Measurements from ENCODE around the gene RTEL1.

Gene RTEL1

DNA sequence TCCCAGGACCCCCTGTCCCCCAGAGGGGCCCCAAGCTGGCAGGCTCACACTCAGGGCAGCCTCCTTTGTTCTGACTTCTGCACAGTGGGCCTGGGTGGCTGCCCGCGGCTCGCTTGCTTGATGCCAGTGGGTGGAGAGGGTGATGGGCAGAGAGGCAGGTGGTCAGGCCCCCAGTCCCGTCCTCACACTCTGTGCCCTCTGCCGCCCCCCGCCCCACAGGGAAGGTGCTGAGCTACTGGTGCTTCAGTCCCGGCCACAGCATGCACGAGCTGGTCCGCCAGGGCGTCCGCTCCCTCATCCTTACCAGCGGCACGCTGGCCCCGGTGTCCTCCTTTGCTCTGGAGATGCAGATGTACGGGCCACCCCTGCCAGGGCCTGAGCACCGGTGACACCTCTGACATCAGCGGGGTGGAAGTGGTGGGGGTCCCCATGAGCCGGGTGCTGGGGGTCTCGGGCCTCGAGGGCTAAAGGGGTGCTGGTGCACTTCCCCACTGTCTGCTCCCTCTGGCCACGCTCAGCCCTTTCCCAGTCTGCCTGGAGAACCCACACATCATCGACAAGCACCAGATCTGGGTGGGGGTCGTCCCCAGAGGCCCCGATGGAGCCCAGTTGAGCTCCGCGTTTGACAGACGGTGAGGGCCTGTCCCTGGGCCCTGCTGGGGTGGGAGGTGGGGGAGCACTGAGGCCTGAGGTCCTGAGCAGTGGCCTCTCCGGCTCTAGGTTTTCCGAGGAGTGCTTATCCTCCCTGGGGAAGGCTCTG is 29.5 kb downstream of the RTEL1 start:
- TF ChIP-seq, protein P1, sequence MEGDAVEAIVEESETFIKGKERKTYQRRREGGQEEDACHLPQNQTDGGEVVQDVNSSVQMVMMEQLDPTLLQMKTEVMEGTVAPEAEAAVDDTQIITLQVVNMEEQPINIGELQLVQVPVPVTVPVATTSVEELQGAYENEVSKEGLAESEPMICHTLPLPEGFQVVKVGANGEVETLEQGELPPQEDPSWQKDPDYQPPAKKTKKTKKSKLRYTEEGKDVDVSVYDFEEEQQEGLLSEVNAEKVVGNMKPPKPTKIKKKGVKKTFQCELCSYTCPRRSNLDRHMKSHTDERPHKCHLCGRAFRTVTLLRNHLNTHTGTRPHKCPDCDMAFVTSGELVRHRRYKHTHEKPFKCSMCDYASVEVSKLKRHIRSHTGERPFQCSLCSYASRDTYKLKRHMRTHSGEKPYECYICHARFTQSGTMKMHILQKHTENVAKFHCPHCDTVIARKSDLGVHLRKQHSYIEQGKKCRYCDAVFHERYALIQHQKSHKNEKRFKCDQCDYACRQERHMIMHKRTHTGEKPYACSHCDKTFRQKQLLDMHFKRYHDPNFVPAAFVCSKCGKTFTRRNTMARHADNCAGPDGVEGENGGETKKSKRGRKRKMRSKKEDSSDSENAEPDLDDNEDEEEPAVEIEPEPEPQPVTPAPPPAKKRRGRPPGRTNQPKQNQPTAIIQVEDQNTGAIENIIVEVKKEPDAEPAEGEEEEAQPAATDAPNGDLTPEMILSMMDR (IDR thresholded peaks at IDR 0.05; ENCODE audit: low read depth, low read length, poor library complexity, severe bottlenecking), result no peak
- TF ChIP-seq EZH2phosphoT487 (IDR thresholded peaks at IDR 0.05; ENCODE audit: borderline replicate concordance, low read length), result no peak
- H3K4me3 ChIP-seq (ENCODE audit: low read length), result no peak overlapping the region
- H3K9me2 ChIP-seq (replicated peaks; ENCODE audit: control insufficient read depth, low read length), result no peaks in the 10 kb centered on the region
- no peak overlapping the region for H3K4me2 ChIP-seq (ENCODE audit: low read length)
- H3K9me3 ChIP-seq (ENCODE audit: control insufficient read depth, insufficient read depth, low read length), result no peaks in the 10 kb centered on the region
- H3K36me3 ChIP-seq (ENCODE audit: control insufficient read depth, low read length), result peaks cover 5% of the 10 kb centered on the region; the same call in 1 of the 2 replicates
- no peaks in the 10 kb centered on the region for H3K79me2 ChIP-seq (ENCODE audit: control insufficient read depth, low read length)
- no peak overlapping the region for H3K27ac ChIP-seq (ENCODE audit: low read depth, low read length)
- no peaks in the 10 kb centered on the region for H3F3A ChIP-seq (ENCODE audit: control insufficient read depth, insufficient read depth)
- no peaks in the 10 kb centered on the region for H4K20me1 ChIP-seq (ENCODE audit: control insufficient read depth, insufficient read depth, low read depth, low read length)
- H3K27me3 ChIP-seq (ENCODE audit: control insufficient read depth, low read length), result no peaks in the 10 kb centered on the region
- H3K4me1 ChIP-seq (ENCODE audit: control insufficient read depth, low read length), result no peaks in the 10 kb centered on the region

DNA sequence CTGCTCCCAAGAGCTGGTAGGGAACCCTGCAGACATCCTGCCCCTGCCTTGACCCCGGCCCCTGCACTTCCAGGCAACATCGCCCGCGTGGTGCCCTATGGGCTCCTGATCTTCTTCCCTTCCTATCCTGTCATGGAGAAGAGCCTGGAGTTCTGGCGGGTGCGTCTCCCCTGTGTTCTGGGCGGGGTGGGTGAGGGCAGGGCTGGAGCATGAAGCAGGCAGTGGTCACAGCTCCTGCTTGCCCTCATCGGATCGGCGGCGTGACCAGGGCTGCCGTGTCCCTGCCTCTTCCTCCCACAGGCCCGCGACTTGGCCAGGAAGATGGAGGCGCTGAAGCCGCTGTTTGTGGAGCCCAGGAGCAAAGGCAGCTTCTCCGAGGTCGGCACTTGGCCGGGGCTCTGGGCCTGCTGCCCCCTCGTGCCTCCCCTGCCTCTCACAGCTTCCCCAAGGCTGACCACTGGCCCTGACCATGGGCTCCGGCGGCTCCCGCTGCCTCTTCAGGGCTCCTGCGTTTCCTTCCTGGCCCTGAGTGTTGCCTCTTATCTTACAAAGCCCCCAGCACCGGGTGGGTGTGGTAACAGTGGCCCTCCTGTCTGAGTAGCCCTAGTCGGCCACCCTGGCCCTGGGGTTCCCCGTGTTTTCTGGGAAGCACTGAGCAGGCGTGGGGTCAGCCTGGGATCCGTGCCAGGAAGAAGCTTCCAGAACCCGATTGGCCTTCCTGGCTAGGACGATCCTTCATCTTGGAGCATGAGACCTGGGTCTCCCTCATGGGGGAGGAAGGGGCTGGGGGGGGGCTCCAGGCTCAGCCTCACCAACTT is 30.3 kb downstream of the RTEL1 start:
- no peaks in the 10 kb centered on the region for H4K20me1 ChIP-seq (ENCODE audit: control insufficient read depth, insufficient read depth, low read depth, low read length)
- H3K4me2 ChIP-seq (ENCODE audit: low read length), result no peak overlapping the region
- no peaks in the 10 kb centered on the region for H3K27me3 ChIP-seq (ENCODE audit: control insufficient read depth, low read length)
- no peaks in the 10 kb centered on the region for H3K9me2 ChIP-seq (replicated peaks; ENCODE audit: control insufficient read depth, low read length)
- H3K4me1 ChIP-seq (ENCODE audit: control insufficient read depth, low read length), result no peaks in the 10 kb centered on the region
- H3K9me3 ChIP-seq (ENCODE audit: control insufficient read depth, insufficient read depth, low read length), result no peaks in the 10 kb centered on the region
- TF ChIP-seq, protein P1 (IDR thresholded peaks at IDR 0.05; ENCODE audit: low read depth, low read length, poor library complexity, severe bottlenecking), result no peak
- no peaks in the 10 kb centered on the region for H3K79me2 ChIP-seq (ENCODE audit: control insufficient read depth, low read length)
- no peaks in the 10 kb centered on the region for H3F3A ChIP-seq (ENCODE audit: control insufficient read depth, insufficient read depth)
- peaks cover 4% of the 10 kb centered on the region; the same call in 1 of the 2 replicates for H3K36me3 ChIP-seq (ENCODE audit: control insufficient read depth, low read length)
- no peak overlapping the region for H3K4me3 ChIP-seq (ENCODE audit: low read length)
- H3K27ac ChIP-seq (ENCODE audit: low read depth, low read length), result no peak overlapping the region

DNA sequence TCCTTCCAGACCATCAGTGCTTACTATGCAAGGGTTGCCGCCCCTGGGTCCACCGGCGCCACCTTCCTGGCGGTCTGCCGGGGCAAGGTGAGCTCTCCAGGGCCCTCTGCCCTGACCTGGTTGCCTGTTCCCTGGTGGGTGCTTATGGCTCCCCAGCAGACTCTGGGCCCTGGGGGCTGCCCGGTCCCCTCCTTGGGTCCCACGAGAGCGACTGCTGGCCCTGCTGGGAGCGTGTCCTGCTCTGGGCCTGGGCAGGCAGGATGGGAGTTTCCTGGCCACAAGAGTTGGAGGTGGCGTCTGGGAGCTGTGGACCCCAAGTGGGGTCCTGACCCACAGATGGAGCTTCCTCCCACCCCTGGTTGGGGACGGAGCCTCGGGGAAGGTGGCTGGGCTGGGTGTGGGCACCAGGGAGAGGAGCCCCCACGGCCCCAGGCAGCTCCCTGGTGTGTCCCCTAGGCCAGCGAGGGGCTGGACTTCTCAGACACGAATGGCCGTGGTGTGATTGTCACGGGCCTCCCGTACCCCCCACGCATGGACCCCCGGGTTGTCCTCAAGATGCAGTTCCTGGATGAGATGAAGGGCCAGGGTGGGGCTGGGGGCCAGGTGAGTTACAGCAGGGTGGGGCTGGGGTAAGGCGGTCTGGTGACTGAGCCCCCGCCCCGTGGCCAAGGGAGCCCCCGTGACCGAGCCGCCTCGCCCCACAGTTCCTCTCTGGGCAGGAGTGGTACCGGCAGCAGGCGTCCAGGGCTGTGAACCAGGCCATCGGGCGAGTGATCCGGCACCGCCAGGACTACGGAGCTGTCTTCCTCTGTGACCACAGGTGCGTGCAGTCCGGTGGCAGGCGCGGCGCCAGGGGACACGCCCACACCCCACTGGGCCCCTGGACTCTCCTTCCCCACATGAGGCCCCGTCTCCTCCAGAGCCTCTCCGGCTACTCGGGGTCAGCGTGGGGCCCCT is 31.2 kb downstream of the RTEL1 start:
- Histone ChIP-seq H3K79me2 (ENCODE audit: control insufficient read depth, low read length) (no peaks in the 10 kb centered on the region), H3K9me3 (ENCODE audit: control insufficient read depth, insufficient read depth, low read length) (no peaks in the 10 kb centered on the region), H3K27ac (ENCODE audit: low read depth, low read length) (no peak overlapping the region), H4K20me1 (ENCODE audit: control insufficient read depth, insufficient read depth, low read depth, low read length) (no peaks in the 10 kb centered on the region), H3K4me3 (ENCODE audit: low read length) (no peak overlapping the region), H3K36me3 (ENCODE audit: control insufficient read depth, low read length) (peaks cover 10% of the 10 kb centered on the region), H3F3A (ENCODE audit: control insufficient read depth, insufficient read depth) (no peaks in the 10 kb centered on the region), H3K9me2 (replicated peaks; ENCODE audit: control insufficient read depth, low read length) (no peaks in the 10 kb centered on the region), H3K4me2 (ENCODE audit: low read length) (no peak overlapping the region), H3K27me3 (ENCODE audit: control insufficient read depth, low read length) (no peaks in the 10 kb centered on the region), H3K4me1 (ENCODE audit: control insufficient read depth, low read length) (no peaks in the 10 kb centered on the region)
- TF ChIP-seq, protein P1 (IDR thresholded peaks at IDR 0.05; ENCODE audit: low read depth, low read length, poor library complexity, severe bottlenecking), result no peak
- TF ChIP-seq EZH2phosphoT487 (IDR thresholded peaks at IDR 0.05; ENCODE audit: borderline replicate concordance, low read length), result no peak

All from DOHH2 (cell line).